GM12891 (cell line): ENCODE results near the gene MRPL32.

Source experiments
- POLR2A ChIP-seq: IDR thresholded peaks from 2 replicates; pipeline ENCODE4 v1.6.1; 2011; ENCODE audit warnings: low read depth, low read length, control low read depth
- POLR2AphosphoS5 ChIP-seq: IDR thresholded peaks from 2 replicates; pipeline ENCODE4 v1.6.1; 2011; ENCODE audit warnings: low read depth, low read length, control low read depth
- SPI1 ChIP-seq: IDR thresholded peaks from 2 replicates; pipeline ENCODE4 v1.6.1; 2011; ENCODE audit warnings: low read depth, low read length, control low read depth
- TAF1 ChIP-seq: IDR thresholded peaks from 2 replicates; pipeline ENCODE4 v1.6.1; 2011; ENCODE audit warnings: low read depth, low read length, control low read depth

- TF ChIP-seq POLR2AphosphoS5 (no peak), POLR2A (no peak), TAF1 (no peak), SPI1 (no peak)
These were observed 21.9 kb upstream of the MRPL32 start for GRCh38 chr7:42910306-42910705.
